Stomach (tissue), 9 donors: ENCODE data around the gene STK4. TPM values are rescaled to one million over a fixed set of nuclear protein-coding genes. Genes with fewer than 3 reads are reported as not detected.
"Not testable (repeated sequence)": the region's sequence is repeated elsewhere in the genome, so short reads cannot be mapped to it uniquely, and the experiment has no call there.

Experiments
- DNase-seq, 2 donors: peaks; one replicate each; pipeline versions ENCODE4 v3.0.0 to v3.0.0-alpha.2; 2013 to 2019
- H3K27ac ChIP-seq, 5 donors: fragments of 200-600 bp in 4 of 5; sonication (generic) in 4 of 5; one replicate each; pipeline ENCODE4 v1.5.1; 2013 to 2019; ENCODE audit warnings: mild to moderate bottlenecking in 1 of 5, moderate library complexity in 1 of 5
- H3K27me3 ChIP-seq, 3 donors: fragments of 200-600 bp; sonication (generic); one replicate each; pipeline ENCODE4 v1.5.1; 2017 to 2019; ENCODE audit warnings: mixed run types in 1 of 3
- H3K36me3 ChIP-seq, 4 donors: fragments of 200-600 bp; sonication (generic); 1 replicate in 3 of 4; 2 replicates in 1 of 4; pipeline ENCODE4 v1.5.1; 2016 to 2019
- H3K4me1 ChIP-seq, 4 donors: fragments of 200-600 bp; sonication (generic); one replicate each; pipeline ENCODE4 v1.5.1; 2016 to 2019
- H3K4me3 ChIP-seq, 4 donors: fragments of 200-600 bp; sonication (generic) in 3 of 4; one replicate each; pipeline ENCODE4 v1.5.1; 2016 to 2019; ENCODE audit warnings: mild to moderate bottlenecking in 1 of 4
- H3K9me3 ChIP-seq, 4 donors: fragments of 200-600 bp; sonication (generic); one replicate each; pipeline ENCODE4 v1.5.1; 2016 to 2019
- CTCF ChIP-seq, 7 experiments: fragments of 450-650 bp in 4 of 7; fragments of 200-600 bp in 3 of 7; sonication (generic) in 3 of 7; IDR thresholded peaks; one replicate each; pipeline ENCODE4 v1.5.1; 2016 to 2019; ENCODE audit warnings: antibody characterized with exemption in 7 of 7, control low read depth in 2 of 7, mild to moderate bottlenecking in 1 of 7
- EP300 ChIP-seq: sonication (generic); formaldehyde crosslinking; IDR thresholded peaks from one replicate; pipeline ENCODE4 v1.6.1; 2017; ENCODE audit warnings: antibody characterized with exemption
- POLR2A ChIP-seq, 4 donors: fragments of 450-650 bp; IDR thresholded peaks; one replicate each; pipeline ENCODE4 v1.6.1; 2016; ENCODE audit warnings: antibody characterized with exemption in 4 of 4, control low read depth in 2 of 4, mild to moderate bottlenecking in 1 of 4, moderate library complexity in 1 of 4
- POLR2AphosphoS5 ChIP-seq, 3 donors: sonication (generic); formaldehyde crosslinking; IDR thresholded peaks; one replicate each; pipeline ENCODE4 v1.6.1; 2016; ENCODE audit warnings: antibody characterized with exemption in 3 of 3
- WGBS, 5 donors: extraction: QIAGEN DNeasy Blood & Tissue Kit in 3 of 5; methylation state at CpG; one replicate each; pipeline versions ENCODE4 v1.1.5 to v1.1.7; 2013 to 2018; 5-methylcytosine and 5-hydroxymethylcytosine counted together
- intact Hi-C: fragments of 100-400 bp; cut with DNase I; formaldehyde crosslinking; loops from one replicate; pipeline ENCODE4 v1.15.1; 2023; ENCODE audit warnings: low total_unique reads
- polyA plus RNA-seq, 3 donors: library from polyadenylated mRNA; stranded (reverse); fragments of 200-250 nt; gene quantifications; one replicate each; pipeline ENCODE4 v1.2.3, GENCODE V29; 2013
- total RNA-seq, 5 donors: library from RNA; depleted of rRNA; stranded (reverse); fragments of >200 nt; gene quantifications; one replicate each; pipeline versions ENCODE4 v1.1.0 to v1.2.3, GENCODE V29; 2014 to 2016
- donor health status: healthy with polysubstance abuse.
- donor health status: Bipolar disorder and iron deficiency.
- donor health status: healthy.

Gene STK4
- total and polyA plus RNA-seq, 8 donors, result 4.8 to 49.6 (median 19.3) TPM

GRCh38 chr20:45010399-45010828 lies 44.1 kb downstream of the STK4 start:
- intact Hi-C loops, result loop anchor here (10.0 kb wide), 1 partner anchor 284 kb away; no protein-coding TSS in a partner anchor

GRCh38 chr20:45011108-45011526 lies 44.8 kb downstream of the STK4 start:
- WGBS, 5 donors, result 17 to 31% (median 26%) methylated on average over 2 of the region's 2 CpGs
- H3K4me3 ChIP-seq, result no peak overlapping the region
- peaks cover 0 to 34% (median 4%) of the 10 kb centered on the region in 4 donors for H3K4me1 ChIP-seq
- peaks cover 20 to 58% (median 47%) of the 10 kb centered on the region in 4 donors for H3K36me3 ChIP-seq
- H3K9me3 ChIP-seq, result no peaks in the 10 kb centered on the region
- no peaks in the 10 kb centered on the region for H3K27me3 ChIP-seq
- H3K27ac ChIP-seq, result no peak overlapping the region
- DNase-seq, result peak; percentile 57 to 79
- TF ChIP-seq CTCF (IDR thresholded peaks at IDR 0.05) (peak in 5 of 7 experiments; percentile 40 to 60 (median 49)), POLR2A (IDR thresholded peaks at IDR 0.05) (no peak)
- intact Hi-C loops, result loop anchor here (10.0 kb wide), 1 partner anchor 284 kb away; no protein-coding TSS in a partner anchor

More at GRCh38 chr20:45010399-45010828, 44.1 kb downstream of the STK4 start:
- Histone ChIP-seq H3K4me1 (peaks cover 0 to 27% (median 4%) of the 10 kb centered on the region in 4 donors), H3K9me3 (no peaks in the 10 kb centered on the region), H3K36me3 (peaks cover 20 to 65% (median 51%) of the 10 kb centered on the region in 4 donors), H3K4me3 (no peak overlapping the region), H3K27ac (no peak overlapping the region), H3K27me3 (no peaks in the 10 kb centered on the region)
- DNase-seq, result no peak
- TF ChIP-seq CTCF (IDR thresholded peaks at IDR 0.05) (no peak), EP300 (no peak), POLR2AphosphoS5 (IDR thresholded peaks at IDR 0.05) (no peak), POLR2A (IDR thresholded peaks at IDR 0.05) (no peak)

GRCh38 chr20:45012682-45013302 lies 46.5 kb downstream of the STK4 start:
- H3K4me3 ChIP-seq, result no peak overlapping the region
- TF ChIP-seq EP300 (no peak), POLR2A (IDR thresholded peaks at IDR 0.05) (no peak), CTCF (IDR thresholded peaks at IDR 0.05) (no peak), POLR2AphosphoS5 (IDR thresholded peaks at IDR 0.05) (no peak)
- 87 to 98% (median 95%) methylated on average over 3 of the region's 3 CpGs for WGBS, 5 donors
- H3K4me1 ChIP-seq, result peaks cover 0 to 39% (median 4%) of the 10 kb centered on the region in 4 donors
- intact Hi-C loops, result loop anchor here (10.0 kb wide), 1 partner anchor 282 kb away; no protein-coding TSS in a partner anchor
- no peak for DNase-seq
- no peaks in the 10 kb centered on the region for H3K27me3 ChIP-seq
- no peak overlapping the region for H3K27ac ChIP-seq
- peaks cover 5 to 49% (median 40%) of the 10 kb centered on the region in 4 donors for H3K36me3 ChIP-seq
- H3K9me3 ChIP-seq, result no peaks in the 10 kb centered on the region

- not testable (repeated sequence) for H3K9me3 ChIP-seq, DNase-seq, H3K27me3 ChIP-seq, H3K27ac ChIP-seq, H3K4me3 ChIP-seq
- WGBS, 5 donors, result 78 to 90% (median 88%) methylated on average over 8 of the region's 8 CpGs
- intact Hi-C loops, result loop anchor here (10.0 kb wide), 1 partner anchor 281 kb away; no protein-coding TSS in a partner anchor
- peaks cover 0 to 39% (median 4%) of the 10 kb centered on the region in 4 donors for H3K4me1 ChIP-seq
- H3K36me3 ChIP-seq, result peaks cover 0 to 44% (median 34%) of the 10 kb centered on the region in 4 donors
Measured at GRCh38 chr20:45014131-45014530, 47.8 kb downstream of the STK4 start.
